ENCODE data around the gene LMOD3.
A peak's percentile ranks its signal among the peaks of the same experiment; 100 is the strongest.

Gene LMOD3

DNA sequence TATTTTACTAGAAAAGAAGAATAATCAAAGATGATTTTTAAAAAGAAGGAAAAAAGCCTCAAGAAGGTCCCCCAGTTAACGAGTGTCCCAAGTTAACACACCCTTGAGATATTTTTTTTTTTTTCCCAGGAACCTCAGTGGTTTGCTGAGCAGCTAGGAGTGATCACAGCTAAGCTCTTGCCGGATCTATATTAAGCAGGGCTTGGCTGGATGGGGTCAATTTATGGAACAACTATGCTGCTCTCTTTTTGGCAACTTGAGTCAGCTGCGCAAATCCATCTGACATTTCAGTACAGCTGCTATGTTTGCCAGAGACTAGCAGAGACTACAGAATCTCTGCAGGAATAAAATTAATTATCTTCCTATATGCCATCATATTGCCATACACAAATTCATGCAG, at the start of gene LMOD3:
LMOD3 (minus strand) TSS at position 193 of the 400 bp plus-strand sequence. CDS start 209 bp downstream, outside the sequence.
- ATAC-seq: no peak

DNA sequence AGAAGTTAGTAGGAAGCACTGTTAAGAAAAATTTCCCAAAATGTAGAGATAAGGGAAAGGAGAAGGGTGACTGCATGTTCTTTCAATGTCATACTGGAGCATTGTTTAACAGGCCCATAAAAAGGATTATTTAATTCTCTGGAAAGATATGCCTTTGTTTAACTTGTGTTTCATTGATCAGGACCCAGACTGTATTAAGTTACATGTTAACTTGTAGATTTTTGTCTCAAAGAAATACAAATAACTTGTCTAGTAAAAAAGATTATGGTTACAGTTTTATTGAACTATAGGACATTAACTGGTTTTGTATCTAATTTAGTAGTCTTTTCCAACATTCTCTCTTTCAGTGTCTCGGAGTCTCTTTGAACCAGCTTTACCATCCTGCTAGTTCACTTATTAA, 49.7 kb upstream of the LMOD3 start:
- ATAC-seq: no peak

DNA sequence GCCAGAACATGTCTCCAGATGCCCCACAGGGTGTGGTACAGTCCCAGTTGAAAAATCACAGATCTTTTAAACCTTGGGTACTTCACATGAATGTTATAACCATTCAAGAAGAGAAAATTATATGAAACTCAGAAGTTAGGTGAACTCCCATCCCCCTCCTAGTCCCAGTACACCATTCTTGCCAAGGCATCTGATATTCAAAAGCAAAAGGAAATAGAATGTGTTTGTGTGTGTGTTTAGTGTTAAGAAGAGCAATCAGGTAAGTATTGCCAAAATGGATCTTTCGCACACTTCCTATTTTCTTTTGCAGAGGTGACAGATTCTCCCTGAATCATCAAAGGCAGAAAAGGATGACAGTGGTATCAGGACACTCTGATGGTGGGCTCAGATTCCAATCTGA, 44.1 kb upstream of the LMOD3 start:
- no peak for ATAC-seq

DNA sequence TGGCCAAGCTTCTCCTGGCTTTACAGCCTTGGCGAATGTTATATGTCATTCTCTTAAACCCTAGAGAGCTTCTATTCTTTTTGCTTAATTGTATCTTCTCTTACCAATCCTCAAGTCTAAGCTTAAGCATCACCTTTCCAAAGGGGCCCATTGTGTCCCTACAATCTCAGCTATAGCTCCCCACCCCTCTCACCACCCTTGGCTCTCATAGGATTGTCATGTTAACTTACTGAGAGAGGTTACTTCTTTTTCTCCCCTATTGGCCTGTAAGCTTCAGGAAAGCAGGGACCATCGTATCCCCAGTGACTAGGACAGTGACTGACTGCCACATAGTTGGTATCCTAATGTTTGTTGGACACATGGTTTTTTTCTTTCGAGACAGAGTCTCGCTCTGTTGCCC, 43.3 kb upstream of the LMOD3 start:
- no peak for ATAC-seq

DNA sequence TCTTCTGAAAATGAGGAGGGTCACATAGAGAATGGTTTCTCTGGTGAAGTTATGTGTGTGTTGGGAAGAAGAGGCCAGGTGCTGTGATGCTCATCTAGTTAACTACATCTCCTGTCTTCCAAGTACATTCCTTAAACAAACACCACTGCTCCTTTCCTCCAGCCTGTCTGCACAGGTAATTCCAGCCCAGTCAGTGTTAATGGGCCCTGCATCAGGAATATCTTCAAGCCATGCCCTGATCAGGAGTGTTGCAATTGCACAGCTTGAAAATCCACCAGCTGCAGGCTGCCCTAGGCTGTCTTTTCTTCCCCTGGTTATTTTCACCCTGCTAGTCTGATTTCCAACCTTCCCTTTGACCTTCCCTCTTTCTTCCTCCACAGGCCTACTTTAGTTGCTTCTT, 41.9 kb upstream of the LMOD3 start:
- ATAC-seq: no peak

DNA sequence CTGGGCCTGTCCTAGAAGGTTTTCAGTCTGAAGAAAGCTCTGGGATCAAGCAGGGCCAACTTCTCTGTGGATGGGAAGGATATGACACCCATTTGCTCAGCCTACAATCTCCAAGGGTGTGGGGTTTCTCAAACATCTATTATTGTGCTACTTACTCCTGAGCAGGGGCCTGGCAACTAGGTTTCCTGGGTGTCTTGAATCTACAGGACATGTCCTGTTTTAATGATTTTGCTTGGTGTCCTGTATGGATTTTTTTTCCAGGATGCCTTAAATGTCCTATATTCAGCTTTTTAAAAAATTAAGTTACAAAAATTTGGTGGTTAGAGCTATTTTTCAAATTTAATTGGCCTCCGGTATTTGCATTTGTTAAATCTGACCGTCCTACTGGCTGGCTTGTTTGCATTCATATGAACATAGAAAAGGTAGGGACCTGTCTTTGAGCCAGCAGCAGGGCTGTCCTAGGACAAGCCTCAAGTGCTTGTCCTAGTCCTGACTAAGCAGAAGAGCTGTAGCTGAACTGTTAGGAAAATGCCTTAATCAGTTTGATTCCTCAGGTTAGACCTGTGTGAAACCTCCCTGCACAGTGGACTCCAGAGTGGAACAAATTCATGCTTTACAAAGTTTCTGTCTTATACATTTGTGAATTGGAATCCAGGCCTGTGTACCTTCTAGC, 40.0 kb upstream of the LMOD3 start:
- ATAC-seq: no peak

DNA sequence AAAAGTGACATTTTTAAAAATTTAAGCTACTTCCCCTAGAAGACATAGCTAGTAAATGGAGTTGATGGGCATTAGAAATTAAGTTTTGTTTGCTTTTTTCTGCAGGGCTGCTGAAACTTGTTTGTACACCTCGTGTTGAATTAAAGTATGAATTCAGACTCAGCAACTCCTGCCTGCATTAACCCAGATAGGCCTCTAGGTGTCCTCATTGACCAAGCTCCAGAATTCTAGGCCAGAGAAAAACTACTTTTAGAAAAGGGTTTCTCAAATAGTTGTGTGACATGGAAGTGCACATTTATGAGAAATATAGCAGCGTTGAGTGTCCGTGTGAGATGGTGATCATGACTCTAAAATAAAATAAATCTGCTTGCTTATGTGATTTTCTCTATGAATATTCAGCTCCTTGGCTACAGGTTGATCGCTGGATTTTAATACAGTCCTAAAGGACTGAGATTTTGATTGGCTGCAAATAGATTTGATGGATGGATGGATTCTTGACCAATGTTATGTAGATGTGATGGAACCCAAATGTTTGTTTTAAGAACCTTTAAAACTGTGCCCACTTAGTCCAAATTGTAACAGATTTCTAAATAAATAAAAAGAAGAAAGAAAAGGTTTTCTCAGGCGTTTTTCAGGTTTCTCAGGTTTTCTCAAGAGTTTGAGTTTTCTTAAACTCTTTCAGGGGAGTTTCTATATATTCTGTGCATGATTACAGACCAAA, 39.4 kb upstream of the LMOD3 start:
- peak in 1 of 2 donors; percentile 55 for ATAC-seq

DNA sequence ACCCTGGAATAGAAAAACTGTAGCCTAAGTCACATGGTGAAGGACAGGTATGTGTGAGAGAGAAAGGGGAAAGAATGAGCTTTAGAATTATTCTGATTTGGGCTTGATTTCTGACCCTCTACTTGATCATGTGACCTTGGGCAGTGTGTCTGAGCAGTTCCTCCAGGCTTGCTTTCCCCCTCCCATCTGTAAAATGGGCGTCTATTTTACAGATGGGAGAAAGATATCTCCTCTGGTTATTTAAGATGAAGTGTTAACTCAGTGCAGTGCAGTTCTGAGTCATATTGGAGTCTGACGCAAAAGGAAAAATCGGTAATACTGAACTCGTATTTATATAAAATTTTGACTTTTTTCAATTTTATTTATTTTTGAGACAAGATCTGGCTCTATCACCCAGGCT, 38.1 kb upstream of the LMOD3 start:
- peak in 1 of 2 donors; percentile 43 for ATAC-seq

DNA sequence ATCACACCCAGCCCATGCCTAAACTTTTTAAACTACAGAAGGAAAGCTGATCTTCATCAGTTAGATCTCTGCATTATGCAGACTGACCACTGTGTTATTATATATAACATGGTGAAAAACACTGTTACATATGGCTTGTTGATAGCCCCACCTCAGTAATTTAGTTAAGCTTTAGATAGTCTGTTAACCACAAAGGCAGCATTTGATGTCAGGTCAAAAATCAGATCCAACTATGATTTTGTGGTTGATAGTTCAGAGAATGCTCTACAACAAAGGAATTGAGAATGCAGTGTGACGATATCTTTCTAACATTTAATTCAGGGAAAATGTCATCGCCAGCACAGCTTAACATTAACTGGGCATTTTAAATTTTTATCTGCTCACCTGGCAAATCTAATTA, 37.7 kb upstream of the LMOD3 start:
- no peak for ATAC-seq

DNA sequence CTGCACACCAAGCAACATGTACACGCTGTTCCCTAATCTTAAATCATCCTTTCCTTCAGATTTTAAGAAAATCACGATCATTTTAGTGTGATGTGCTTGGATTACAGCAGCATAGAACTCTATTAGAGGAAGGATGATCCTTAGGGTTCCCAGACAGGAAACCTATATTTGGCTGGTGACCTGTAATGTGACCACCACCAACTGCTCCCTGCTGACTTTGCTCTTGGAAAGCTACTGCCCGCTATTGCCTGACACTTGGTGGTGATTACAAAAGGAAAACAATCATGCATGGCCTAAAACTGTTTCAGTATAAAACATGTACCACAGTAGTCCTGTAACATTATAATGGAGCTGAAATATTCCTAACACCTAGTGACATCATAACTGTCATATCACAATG, 27.2 kb upstream of the LMOD3 start:
- ATAC-seq: no peak

DNA sequence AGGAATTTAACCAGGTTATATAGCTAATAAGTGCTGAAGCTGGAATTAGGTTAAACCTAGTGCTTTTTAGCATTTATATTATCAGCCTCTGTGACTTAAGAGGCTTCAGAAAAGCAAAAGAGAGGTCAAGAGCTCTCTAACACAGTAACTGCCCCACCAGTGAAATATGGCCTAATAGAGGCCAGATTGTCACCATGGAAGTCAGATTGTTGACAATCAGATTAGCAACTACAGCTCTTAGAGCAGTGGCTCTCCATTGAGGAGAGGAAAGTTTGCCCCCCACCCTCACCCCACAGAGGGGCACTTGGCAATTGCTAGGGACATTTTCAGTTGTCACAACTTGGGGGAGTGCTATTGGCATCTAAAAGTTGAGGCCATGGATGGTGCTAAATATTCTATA, 23.3 kb upstream of the LMOD3 start:
- ATAC-seq: no peak

DNA sequence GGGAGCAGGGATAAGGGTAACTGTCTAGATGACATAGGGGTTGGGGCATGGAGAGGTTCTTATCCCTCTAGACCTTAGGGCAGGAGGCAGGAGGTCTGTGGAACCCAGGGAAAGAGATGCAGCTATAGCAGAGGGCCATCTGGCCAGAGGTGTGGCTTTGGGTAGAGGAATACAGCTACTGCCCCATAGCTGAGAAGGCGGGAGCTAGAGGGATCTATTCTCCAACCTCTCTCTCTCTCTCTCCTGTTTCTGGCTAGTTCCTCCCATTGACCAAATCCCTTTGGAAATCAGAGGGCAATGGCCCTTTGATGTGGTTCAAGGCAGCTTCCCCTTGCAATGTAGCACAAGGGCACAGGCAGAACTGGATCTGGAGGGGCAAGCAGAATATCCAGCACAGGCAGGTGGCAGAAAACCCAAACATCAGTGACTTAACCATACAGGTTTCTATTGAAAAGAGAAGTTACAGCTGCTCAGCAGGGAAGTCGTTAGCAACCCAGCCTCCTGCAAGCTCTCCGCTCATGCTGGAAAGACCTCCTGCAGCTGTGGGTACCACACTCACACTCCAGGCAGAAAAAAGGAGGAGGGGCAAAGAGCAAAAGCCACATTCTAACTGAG, 22.3 kb upstream of the LMOD3 start:
- no peak for ATAC-seq

DNA sequence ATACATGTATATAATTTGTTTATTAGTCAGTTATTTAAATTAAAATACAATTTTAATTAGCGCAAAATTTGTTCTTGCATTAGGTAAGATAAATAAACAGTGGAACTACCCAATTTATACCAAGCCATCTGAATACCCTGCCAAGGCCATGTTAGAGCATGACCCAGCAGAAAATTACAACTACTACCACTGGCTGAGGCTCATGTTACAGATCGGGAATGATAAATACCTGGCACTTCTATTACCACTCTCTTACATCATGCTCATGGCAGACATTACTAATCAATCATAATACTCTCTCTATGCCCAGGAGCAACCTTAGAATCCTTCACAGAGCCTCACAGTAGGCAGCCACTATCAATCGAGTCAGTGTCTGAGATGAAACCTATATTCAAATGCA, 21.2 kb upstream of the LMOD3 start:
- no peak for ATAC-seq

DNA sequence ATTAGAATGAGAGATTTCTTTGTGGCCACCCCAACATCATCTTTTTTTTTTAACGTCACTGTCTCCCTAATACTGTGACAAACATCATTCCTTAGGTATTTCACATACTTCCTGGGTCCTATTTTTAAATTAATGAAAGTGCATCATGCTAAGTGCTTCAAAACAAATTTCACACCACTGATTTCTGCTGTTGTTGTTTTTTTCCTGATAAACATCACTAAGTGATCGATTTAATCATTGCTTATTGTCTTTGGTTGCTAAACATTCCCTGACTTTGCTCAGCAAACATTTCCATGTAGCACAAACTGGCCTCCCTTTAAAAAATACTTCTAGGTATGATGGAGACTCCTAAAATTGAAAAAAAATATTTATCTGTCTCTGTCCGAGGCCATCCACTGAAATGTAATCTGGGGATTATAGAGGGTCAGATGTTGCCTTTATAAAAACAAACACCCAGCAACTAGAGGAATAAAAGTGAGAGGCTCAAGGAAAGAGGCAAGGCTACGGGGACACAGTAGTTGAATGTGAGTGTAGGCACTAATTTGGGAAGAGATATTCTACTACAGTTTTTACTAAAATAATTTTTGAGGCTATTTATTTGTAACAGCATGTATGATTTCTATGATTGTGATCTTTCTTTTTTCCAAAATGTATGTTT, 20.5 kb upstream of the LMOD3 start:
- no peak for ATAC-seq

DNA sequence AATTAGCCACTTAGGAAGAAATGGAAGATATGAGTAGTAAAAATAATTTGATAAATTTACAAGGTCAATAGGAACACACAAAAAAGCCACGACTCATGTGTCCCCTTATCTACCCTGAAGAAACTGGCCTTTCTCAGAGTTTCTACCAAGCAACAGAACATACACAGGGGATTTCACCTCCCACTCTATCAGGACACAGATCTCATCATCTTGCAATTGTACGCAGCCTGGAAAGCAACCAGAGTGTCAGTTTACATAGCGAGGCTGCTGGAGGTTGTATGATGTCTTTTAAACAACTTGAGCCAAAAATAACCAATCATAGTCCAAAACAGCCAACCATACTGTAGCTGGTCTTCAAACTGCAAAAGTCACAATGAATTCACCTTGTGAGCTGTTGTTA, 19.7 kb upstream of the LMOD3 start:
- no peak for ATAC-seq

DNA sequence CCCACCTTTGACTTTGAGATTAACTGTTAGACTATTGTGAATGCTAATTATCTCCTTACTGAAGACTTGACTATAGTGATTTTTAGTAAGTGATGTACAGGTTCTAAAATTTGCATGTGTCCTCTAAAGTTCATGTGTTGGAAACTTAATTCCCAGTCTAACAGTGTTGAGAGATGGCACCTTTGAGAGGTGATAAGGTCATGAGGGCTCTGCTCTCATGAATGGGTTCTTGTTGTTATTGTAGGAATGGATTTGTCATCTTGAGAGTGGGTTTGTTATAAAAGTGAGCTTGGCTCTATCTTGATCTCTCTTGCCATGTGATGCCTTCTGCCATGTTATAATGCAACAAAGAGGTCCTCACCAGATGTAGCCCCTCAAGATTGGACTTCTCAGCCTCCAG, 18.9 kb upstream of the LMOD3 start:
- no peak for ATAC-seq

DNA sequence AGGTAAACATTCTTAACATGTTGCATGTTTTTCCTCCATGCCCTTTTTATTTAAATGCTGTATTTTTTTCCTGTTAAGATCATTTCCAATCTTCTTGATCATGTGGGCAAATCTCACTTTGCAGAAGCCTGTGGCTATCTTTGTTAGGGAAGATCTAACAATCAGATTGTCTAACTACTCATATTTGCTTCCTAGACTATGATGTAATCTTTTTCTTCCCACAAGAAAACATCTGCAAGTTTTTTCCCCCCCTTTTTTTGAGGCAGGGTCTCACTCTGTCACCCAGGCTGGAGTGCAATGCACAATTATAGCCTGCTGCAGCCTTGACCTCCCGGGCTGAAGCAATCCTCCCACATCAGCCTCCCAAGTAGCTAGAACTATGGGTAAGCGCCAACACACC, 15.0 kb upstream of the LMOD3 start:
- ATAC-seq: no peak

DNA sequence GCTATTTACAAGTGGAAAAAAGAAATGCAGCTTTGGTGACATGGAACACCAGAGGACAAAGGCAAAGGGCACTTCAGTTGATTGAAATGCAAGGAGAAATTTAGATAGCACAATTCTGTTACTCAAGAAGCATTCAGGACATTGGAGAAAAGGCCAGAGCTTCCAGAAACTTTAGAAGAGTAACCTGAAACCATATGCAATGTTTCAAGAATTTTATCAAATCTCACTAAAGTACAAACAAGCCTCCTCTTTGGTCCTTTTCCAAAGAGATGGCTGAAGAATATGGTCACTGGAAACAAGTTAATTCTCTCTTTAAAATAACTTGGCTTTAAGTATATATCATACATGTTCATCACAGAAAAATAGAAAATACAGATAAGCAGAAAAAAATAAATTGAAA, 14.6 kb upstream of the LMOD3 start:
- ATAC-seq: no peak

DNA sequence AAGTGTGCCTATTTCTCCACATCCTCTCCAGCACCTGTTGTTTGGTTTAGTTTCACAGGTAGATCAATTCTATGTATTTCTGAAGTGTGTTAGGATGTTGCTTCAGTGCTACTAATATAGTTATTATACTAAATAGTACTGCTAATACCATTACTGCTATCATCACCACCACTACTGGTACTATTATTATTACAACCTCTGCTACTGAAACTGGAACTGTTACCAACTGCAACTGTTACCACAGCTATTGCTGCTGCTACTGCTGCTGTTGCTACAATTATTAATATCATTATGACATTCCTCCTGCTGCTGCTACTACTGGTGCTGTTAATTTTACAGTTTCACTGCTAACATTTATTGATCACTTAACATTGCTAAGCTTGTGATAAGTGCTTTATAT, 8.3 kb upstream of the LMOD3 start:
- ATAC-seq: peak; percentile 56 to 86

DNA sequence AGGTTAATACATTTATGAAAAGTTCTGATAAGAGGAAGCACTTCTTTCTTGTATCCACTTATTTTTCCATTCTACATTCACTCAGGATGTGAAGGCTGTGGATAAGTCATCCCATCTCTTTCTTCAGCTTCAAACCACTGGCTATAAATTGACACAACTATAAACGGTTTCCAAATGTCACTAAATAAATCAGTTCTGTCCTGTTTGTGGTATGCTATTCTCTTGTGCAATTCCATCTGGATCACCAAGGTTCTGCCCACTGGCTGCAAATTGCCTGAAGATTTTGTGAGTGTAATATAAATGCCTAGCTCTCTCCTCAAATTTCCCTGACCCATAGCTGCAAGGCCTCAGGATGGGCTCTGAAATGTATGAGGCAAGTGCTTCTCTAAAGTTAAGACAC, 7.1 kb upstream of the LMOD3 start:
- ATAC-seq: no peak

DNA sequence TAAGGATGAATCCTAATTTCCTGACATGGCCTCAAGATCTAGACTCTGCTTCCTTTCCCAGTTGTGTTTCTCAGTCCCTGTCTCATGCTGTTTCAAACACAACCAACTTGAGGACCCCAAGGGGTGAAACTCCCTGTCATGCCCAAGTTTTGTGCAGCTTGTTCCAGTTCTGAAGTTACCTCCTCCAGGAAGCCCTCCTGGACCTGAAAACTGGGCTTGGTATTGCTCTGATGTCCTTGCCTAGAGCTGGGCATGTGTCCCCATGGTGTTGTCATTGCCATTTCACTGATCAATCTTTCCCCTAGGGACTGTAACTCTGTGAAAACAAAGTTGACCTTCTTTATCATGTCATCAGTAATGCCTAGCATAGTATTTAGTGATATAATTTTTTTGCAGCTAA, 6.1 kb upstream of the LMOD3 start:
- ATAC-seq: no peak

DNA sequence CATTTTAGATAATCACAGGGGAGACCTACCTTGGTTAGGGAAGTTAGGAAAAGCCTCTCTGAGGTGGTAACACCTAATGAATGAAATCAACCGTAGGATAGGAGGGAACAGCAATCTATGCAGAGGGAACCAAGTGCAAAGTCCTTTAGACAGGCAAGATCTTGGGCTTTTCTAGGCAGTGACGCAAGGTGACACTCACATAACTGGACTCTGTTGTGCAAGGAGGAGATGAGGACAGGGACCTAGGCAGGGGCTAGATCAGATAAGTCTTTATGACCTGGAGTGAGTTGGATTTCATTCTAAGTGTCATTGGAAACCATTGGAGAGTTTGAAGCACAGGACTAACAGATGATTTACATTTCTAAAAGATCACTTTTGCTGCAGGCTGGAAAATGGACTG, 4.6 kb upstream of the LMOD3 start:
- no peak for ATAC-seq

DNA sequence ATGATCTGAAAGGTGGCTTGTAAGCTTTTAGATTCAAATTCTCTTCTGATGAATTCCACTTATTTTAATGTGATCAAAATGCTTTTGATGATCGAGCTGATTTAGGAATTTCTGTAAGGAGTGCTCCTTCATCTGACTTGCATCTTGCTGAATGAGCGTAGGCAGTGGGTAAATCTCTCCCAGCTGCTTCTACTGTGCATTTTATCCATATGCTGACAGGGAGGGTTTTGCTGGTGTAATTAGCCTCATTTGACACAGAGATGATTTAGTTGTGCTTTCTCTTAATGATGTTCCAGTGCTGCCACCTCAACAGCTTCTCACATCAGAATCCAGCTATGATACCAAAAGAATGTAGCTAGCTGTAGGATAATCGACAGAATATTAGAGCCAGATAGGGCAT, 3.8 kb upstream of the LMOD3 start:
- ATAC-seq: no peak

DNA sequence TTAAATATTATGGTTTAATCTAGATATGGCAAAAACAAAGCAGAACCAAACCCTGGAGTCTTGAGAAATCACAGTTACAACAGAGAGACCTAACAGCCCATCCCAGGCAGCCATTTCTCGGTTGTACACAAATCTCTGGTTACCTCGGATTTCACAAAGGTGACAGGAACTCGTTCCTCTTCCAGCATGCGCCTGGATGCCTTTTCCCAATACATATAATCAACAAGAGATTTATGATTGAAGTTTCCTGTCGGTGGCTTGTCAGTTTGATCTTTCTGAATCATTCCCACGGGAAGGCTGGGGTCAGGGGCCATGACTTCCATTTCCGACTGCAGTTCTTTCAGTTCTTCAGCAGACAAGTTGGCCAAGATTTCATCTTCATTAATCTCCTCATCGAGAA, 445 bp downstream of the LMOD3 start:
- ATAC-seq: no peak

All from activated CD4-positive, CD25-positive, alpha-beta regulatory T cell treated with anti-CD3 and anti-CD28 coated beads, Interleukin-2, amount 50 U/mL, for 24 hours (primary cell).